ENCODE data around the gene LRTM2. TPM values are rescaled to one million over a fixed set of nuclear protein-coding genes. Genes with fewer than 3 reads are reported as not detected.

The LRTM2 gene
- total RNA-seq, 1 donor from 2014 or later, result 0.20 TPM

GRCh38 chr12:1829306-1829900, 9.0 kb downstream of the LRTM2 start:
- DNase-seq, result no peak

GRCh38 chr12:1830401-1830845, 10.1 kb downstream of the LRTM2 start:
- DNase-seq, result no peak

- DNase-seq, result peak; percentile 9
These were observed 10.9 kb downstream of the LRTM2 start for GRCh38 chr12:1830981-1831963.

GRCh38 chr12:1832801-1833595, 12.6 kb downstream of the LRTM2 start:
- no peak for DNase-seq

- DNase-seq, result no peak
These were observed 13.2 kb downstream of the LRTM2 start for GRCh38 chr12:1833596-1834028.

- no peak for DNase-seq
These were observed 14.0 kb downstream of the LRTM2 start for GRCh38 chr12:1834186-1834925.

GRCh38 chr12:1835211-1836131, 15.1 kb downstream of the LRTM2 start:
- DNase-seq, result no peak

GRCh38 chr12:1836241-1836803, 16.0 kb downstream of the LRTM2 start:
- no peak for DNase-seq

GRCh38 chr12:1836854-1837421, 16.6 kb downstream of the LRTM2 start:
- DNase-seq, result no peak

GRCh38 chr12:1837541-1838204, 17.3 kb downstream of the LRTM2 start:
- DNase-seq, result no peak

GRCh38 chr12:1838205-1838993, 18.0 kb downstream of the LRTM2 start:
- DNase-seq, result no peak

- no peak for DNase-seq
These were observed 18.6 kb downstream of the LRTM2 start for GRCh38 chr12:1838994-1839365.

GRCh38 chr12:1839464-1839863, 19.1 kb downstream of the LRTM2 start:
- no peak for DNase-seq

- no peak for DNase-seq
These were observed 19.9 kb downstream of the LRTM2 start for GRCh38 chr12:1839956-1840951.

GRCh38 chr12:1840981-1841425, 20.6 kb downstream of the LRTM2 start:
- DNase-seq, result no peak

GRCh38 chr12:1841586-1842182, 21.3 kb downstream of the LRTM2 start:
- no peak for DNase-seq

Data from skin of body (tissue), 2 donors.